Body of pancreas (tissue), 4 donors: Measurements from ENCODE around the gene WWTR1.

Source experiments
- CTCF ChIP-seq, 7 experiments: fragments of 450-650 bp in 4 of 7; fragments of 200-600 bp in 3 of 7; sonication (generic) in 3 of 7; IDR thresholded peaks; one replicate each; pipeline ENCODE4 v1.5.1; 2016 to 2019; ENCODE audit warnings: antibody characterized with exemption in 7 of 7
- POLR2A ChIP-seq, 3 donors: fragments of 450-650 bp; IDR thresholded peaks; one replicate each; pipeline ENCODE4 v1.6.1; 2016; ENCODE audit warnings: antibody characterized with exemption in 3 of 3, mild to moderate bottlenecking in 2 of 3

- no peak for TF ChIP-seq CTCF (IDR thresholded peaks at IDR 0.05)
- TF ChIP-seq POLR2A (IDR thresholded peaks at IDR 0.05), result no peak
These were observed 14.4 kb downstream of the WWTR1 start for GRCh38 chr3:149643482-149643798.
